GM19324 (cell line): ENCODE measurements around the gene CD300LF.

Experiments used
- ATAC-seq: cut with Tn5 transposase; IDR thresholded peaks from one replicate; pipeline ENCODE4 v1.9.1; 2021; ENCODE audit warnings: mild to moderate bottlenecking, moderate library complexity; ENCODE audit not compliant: unreplicated experiment, low FRiP score

Gene CD300LF

GRCh38 chr17:74730491-74731346 is 18.0 kb upstream of the CD300LF start:
- no peak for ATAC-seq

- no peak for ATAC-seq
These were observed 17.1 kb upstream of the CD300LF start for GRCh38 chr17:74729866-74730265.

GRCh38 chr17:74729368-74729767 is 16.6 kb upstream of the CD300LF start:
- ATAC-seq = no peak

- no peak for ATAC-seq
These were observed 16.0 kb upstream of the CD300LF start for GRCh38 chr17:74728702-74729075.

GRCh38 chr17:74728033-74728701 is 15.4 kb upstream of the CD300LF start:
- ATAC-seq = no peak

- no peak for ATAC-seq
These were observed 12.4 kb upstream of the CD300LF start for GRCh38 chr17:74725111-74725510.

GRCh38 chr17:74723891-74724290 is 11.2 kb upstream of the CD300LF start:
- ATAC-seq = no peak

GRCh38 chr17:74722782-74723181 is 10.1 kb upstream of the CD300LF start:
- no peak for ATAC-seq

GRCh38 chr17:74720506-74720905 is 7.8 kb upstream of the CD300LF start:
- no peak for ATAC-seq

- ATAC-seq = no peak
These were observed 2.4 kb upstream of the CD300LF start for GRCh38 chr17:74715144-74715543.

- ATAC-seq = no peak
These were observed 540 bp upstream of the CD300LF start for GRCh38 chr17:74713171-74713755.

GRCh38 chr17:74712301-74712700 is 422 bp downstream of the CD300LF start:
- ATAC-seq = no peak

GRCh38 chr17:74711058-74711824 is 1.5 kb downstream of the CD300LF start:
- no peak for ATAC-seq

- ATAC-seq = no peak
These were observed 8.2 kb downstream of the CD300LF start for GRCh38 chr17:74704544-74704943.

GRCh38 chr17:74703311-74703710 is 9.4 kb downstream of the CD300LF start:
- no peak for ATAC-seq

- ATAC-seq = no peak
These were observed 10.4 kb downstream of the CD300LF start for GRCh38 chr17:74702116-74702871.

- no peak for ATAC-seq
These were observed 13.5 kb downstream of the CD300LF start for GRCh38 chr17:74699236-74699635.

GRCh38 chr17:74698069-74698468 is 14.7 kb downstream of the CD300LF start:
- no peak for ATAC-seq

- ATAC-seq = no peak
These were observed 15.2 kb downstream of the CD300LF start for GRCh38 chr17:74697515-74697914.

- no peak for ATAC-seq
These were observed 17.1 kb downstream of the CD300LF start for GRCh38 chr17:74695629-74696028.
